SHP77 treated with DMSO at 0.1 percent for 48 hours (cell line): ENCODE results near the gene KIAA1217.

ENCODE experiments used
- DNase-seq: peaks from one replicate; lab custom pipeline; 2025; lab: John Stamatoyannopoulos, UW

Gene KIAA1217

DNA sequence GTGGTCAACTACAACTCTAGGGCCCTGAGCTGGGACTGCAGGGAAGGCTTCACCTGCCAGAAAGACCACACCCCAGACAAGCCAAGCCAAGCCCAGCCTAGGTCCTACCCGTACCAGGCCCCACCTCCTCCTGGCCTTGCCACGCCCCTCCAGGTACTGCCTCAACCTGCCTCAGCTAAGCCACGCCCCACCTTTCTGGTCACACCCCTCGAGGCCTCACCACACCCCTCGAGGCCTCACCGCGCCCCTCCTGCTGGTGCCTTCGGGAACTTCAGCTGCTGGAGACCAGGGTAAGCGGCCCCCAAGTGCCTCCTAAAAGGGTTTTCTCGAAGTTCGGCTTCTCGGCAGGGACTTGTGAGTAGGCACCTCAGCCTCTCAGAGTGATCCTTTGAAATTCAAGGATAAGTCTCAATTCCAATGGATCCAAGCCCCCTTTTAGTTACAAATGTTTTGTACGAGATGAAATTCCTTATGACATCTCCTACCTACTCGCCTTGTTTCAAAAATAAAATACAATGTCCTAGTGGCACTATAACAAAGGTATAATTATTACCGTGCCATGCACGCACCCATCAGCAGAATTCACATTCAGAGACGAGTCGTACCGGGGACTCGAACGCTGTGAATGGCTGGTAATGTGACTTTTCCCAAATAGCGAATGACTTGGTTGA is 343.5 kb downstream of the KIAA1217 start:
- DNase-seq: no peak

- DNase-seq: no peak
Observed at GRCh38 chr10:24553051-24553612, 344.2 kb downstream of the KIAA1217 start.

DNA sequence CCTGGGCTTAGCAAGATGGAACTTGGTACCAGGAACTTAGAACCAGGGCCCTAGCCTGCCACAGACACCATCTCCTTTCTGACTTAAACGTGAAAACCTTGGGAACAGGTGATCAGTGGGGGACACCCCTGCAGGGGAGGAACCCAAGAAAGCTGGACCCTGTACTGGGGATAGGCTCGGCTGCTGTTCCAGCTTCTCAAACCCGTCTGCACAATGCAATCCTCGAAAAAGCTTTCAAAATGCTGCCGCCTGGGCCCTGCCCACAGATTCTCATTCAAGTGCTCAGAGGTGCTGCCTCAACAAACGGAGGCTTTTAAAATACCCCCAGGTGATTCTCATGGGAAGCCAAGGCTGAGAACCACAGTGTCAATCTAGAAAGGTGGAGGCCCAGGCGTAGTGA is 345.1 kb downstream of the KIAA1217 start:
- DNase-seq: no peak

GRCh38 chr10:24556126-24556749 is 347.3 kb downstream of the KIAA1217 start:
- no peak for DNase-seq

DNA sequence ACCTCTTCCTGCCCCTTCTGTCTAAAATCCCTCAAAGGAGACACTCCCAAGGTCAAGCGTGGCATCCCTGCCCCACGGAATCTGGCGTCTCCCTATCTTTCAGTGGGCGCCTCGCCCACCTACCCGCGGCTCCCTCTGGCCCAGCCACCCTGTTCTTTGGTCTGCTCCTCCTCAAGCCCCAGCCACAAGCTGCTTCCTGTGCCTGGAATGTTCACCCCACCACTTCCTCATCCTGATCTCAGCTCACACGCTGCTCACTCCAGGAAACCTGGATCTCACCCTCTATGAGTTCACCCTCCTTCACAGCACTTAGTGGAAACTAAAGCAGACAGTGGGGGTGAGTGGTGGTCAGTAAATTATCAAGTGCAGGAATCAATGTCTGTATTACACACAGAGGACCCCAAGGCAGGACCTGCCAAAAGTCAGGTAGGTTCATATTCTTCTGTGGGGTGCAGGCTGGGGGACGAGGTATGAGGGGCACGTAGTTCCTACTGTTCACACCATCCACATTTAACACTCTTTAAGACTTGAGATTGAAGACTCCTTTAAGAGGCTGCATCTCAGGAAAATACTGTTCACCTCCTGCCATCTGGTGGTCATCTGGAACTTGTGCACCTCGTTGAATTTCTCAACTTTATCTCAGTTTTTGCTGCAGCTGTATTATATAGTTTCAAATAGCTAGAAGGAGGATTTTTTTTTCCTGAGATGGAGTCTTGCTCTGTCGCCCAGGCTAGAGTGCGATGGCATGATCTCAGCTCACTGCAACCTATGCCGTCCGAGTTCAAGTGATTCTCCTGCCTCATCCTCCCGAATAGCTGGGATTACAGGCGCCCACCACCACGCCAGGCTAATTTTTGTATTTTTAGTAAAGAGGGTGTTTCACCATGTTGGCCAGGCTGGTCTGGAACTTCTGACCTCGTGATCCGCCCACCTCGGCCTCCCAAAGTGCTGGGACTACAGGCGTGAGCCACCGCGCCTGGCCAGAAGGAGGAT is 348.1 kb downstream of the KIAA1217 start:
- no peak for DNase-seq

DNA sequence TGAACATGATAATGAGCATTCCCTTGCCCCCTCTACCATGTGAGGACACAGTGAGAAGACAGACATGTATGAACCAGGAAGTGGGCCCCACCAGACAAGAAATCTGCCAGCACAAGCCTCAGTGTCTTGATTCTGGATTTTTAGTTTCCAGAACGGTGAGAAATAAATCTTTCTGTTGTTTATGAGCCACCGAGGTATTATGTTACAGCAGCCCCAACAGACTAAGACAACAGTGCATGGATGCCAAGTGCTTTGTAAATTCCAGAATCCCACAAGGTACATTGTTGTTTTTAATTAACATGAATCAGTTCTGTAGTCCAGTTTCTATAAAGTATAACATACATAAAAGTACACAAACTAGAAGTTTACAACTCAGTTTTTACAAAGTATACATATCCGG is 352.5 kb downstream of the KIAA1217 start:
- DNase-seq: no peak

DNA sequence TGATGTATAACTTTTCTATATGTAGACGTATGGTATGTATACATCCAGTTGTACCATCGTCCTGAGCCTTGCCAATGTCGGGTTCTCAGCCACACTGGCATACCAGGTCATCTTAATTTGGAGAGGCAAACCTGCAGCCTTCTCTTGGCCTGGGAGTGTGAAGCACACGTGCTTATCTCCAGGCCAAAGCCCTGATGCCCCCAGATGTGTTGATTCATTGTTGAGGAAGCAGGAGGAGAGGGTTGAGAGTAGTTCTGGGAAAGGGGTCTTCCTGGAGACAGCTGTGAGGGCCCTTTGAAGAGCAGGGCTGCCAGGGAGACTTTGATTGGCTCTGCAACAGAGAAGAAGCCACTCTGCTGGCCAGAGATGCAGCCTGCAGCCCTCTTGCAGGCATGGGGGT is 359.1 kb downstream of the KIAA1217 start:
- no peak for DNase-seq

DNA sequence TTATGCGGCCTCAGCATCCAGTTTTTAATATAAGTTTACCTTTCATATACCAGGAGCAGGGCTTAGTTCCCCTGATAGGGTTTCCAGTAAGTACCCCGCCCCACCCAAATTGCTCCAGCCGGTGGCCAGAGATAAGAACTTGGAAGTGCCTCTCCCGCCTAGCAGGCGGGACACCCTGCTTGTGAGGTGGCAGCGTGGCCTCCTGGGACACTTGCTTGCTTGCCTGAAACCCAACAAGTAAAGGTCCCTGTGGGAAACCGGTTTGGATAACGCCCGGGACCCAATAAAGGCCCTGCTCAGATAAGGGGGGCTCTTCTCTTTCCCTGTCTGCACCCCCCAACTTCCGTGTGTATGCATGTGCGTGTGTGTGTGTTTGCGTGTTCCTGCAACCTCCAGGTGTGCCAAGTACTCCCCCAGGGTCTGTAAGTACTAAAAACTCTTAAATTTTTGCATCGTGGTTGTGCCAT is 360.4 kb downstream of the KIAA1217 start:
- DNase-seq: no peak

GRCh38 chr10:24569828-24570657 is 361.1 kb downstream of the KIAA1217 start:
- DNase-seq: no peak

DNA sequence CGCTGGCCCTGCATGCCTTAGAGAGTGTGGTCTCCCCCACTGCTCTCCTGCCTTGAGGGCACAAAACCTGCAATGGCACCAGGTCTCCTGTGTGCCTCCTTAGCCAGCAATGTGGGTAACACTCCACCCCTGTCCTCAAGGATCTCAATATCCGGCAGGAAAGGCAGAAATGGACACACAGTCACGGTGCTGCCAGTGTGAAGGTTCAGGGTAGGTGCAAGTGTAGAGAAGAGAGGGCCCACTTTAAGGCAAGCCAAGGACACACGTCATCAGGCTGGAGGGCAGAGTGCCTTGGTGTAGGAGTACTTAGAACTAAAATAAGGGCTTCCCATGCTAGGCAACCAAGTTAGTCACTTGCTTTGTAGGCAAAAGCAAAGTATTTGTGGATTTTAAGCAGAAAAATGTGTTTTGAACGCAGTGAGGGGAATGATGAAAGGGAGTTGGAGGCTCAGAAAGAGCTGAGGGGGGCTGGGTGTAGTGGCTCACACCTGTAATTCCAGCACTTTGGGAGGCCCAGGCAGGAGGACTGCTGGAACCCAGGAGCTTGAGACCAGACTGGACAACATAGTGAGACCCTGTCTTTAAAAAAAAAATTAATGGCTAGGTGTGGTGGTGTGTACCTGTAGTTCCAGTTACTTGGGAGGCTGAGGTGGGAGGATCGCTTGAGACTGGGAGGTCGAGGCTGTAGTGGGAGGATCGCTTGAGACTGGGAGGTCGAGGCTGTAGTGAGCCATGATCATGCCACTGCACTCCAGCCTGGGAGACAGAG is 361.9 kb downstream of the KIAA1217 start:
- no peak for DNase-seq

DNA sequence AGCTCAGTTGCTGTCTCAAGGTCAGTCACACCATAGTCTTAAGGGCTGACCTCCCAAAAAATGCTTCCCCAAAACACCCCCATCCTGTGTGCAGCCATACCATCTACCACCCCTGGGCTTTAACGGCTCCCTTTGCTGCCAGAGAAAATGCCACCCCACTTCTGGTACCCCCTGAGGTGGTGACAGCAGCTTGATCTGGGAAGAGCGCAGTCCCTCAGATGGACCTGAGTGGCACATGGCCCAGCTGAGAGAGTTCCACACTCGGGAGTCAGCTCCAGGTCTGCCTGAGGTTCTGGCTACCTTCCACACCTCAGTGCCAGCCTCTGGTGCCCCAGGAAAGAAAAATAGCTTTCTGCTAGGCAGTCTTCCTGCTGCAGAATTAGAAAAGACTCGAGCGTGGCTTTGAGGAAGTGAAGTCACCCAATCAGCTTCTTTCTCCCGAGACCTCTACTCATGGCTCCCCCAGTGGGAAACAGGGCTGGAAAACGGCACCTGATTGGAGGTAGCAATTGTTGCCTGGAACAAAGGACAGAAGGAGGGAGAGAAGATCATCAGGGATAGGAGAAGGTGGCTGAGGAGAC is 363.0 kb downstream of the KIAA1217 start:
- DNase-seq: no peak

DNA sequence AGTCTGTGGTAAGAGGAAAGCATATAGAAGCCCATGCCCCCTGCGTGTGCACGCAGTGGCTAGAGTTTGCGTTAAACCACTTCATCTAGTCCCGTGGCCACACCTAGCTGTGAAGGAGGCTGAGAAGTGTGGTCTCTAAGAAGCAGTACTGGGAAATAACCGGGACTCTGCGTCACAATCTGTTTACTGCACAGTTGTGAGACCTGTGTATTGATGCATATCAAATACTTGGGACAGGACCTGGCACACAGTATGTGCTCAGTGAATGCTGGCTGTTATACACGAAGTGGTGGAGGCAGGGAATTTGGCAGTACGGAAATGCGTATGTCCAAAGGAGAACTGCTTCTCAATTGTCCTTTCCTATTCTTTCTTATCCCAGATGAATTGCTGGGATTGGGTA is 365.2 kb downstream of the KIAA1217 start:
- DNase-seq: no peak

DNA sequence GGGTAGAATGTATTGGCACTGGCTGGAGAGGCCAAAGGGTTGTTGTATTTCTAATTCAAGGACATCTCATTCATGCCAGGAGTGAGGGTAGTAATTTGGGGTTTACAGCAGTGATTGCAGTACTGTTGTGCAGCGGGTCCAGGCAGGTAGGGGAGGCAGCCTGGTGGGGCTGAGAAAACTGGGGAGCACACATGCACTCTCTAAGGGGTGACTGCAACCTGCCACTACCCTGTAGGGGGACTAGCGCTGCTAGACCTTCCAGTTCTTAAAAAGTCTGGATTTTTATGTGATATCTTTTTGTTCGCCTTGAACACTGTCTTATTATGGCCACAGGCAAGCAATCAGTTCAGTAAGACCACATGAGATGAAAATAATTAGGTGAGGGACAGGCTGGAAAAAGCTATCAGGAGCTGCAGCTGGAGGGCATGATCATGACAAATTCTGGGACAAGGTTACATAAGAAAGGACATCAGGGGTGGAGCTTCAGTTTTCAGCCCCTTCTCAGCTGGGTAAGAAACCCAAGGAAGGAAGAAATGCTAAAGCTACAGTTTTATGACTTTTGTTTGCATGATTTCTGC is 365.7 kb downstream of the KIAA1217 start:
- DNase-seq: no peak

- DNase-seq: no peak
Observed at GRCh38 chr10:24575481-24576002, 366.6 kb downstream of the KIAA1217 start.

GRCh38 chr10:24579448-24579847 is 370.5 kb downstream of the KIAA1217 start:
- no peak for DNase-seq

- no peak for DNase-seq
Observed at GRCh38 chr10:24579906-24580305, 371.0 kb downstream of the KIAA1217 start.

DNA sequence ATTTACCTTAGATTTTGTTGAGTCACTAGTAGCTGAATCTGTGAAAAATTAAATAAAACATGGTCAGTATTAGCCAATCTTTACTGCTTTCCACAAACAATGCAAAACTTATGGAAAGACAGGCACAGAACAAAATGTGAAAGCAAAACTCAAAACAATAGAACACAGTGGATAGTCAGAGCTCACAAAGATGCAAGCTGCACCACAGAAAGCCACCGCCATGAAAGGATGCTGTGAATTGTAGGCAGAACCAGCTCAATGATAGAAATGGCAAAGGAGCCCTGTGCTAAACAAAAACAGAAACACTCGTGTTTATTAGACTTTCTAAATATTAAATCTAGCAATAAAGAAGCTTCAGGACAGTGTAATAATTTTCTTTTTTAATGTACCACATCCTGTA is 380.3 kb downstream of the KIAA1217 start:
- DNase-seq: no peak

GRCh38 chr10:24590697-24591457 is 381.9 kb downstream of the KIAA1217 start:
- no peak for DNase-seq
